Stimulated activated CD4-positive, alpha-beta T cell treated with anti-CD3 and anti-CD28 coated beads, Interleukin-4, amount 100 ng/mL, for 4 hours (primary cell): ENCODE data around the gene INTS11.
A peak's percentile ranks its signal among the peaks of the same experiment; 100 is the strongest.

Source experiments
- DNase-seq, 2 experiments: peaks; one replicate each; pipeline ENCODE4 v3.0.0-alpha.2; 2020

Gene INTS11

GRCh38 chr1:1343811-1344421, 19.5 kb upstream of the INTS11 start:
- no peak for DNase-seq

DNA sequence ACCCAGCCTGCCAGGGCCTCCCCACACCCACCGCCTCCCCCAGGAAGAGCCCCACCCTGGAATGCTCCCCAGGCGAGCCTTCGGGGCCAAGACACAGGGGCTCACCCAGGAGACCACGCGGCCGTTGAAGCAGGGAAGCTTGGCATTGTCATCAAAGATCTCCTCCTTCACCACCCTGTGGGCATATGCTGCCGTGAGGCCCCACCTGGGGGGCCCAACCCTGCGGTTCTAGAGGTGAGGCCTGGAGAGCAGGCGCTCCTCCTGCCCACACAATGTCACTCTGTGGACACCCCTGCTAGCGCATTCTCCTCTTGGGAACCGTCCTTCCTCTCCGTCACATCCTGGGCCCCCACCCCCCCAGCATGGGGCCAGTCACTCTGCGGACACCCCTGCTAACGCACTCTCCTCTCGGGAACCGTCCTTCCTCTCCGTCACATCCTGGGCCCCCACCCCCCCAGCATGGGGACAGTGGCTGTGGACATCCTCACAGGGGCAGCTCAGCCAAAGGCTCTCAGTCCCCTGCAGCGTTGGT, 18.2 kb upstream of the INTS11 start:
- no peak for DNase-seq

GRCh38 chr1:1342061-1342562, 17.7 kb upstream of the INTS11 start:
- no peak for DNase-seq

GRCh38 chr1:1341549-1342021, 17.1 kb upstream of the INTS11 start:
- no peak for DNase-seq

- DNase-seq: no peak
Observed at GRCh38 chr1:1340791-1341548, 16.5 kb upstream of the INTS11 start.

- DNase-seq: no peak
Observed at GRCh38 chr1:1340185-1340584, 15.7 kb upstream of the INTS11 start.

- DNase-seq: no peak
Observed at GRCh38 chr1:1338278-1338677, 13.8 kb upstream of the INTS11 start.

DNA sequence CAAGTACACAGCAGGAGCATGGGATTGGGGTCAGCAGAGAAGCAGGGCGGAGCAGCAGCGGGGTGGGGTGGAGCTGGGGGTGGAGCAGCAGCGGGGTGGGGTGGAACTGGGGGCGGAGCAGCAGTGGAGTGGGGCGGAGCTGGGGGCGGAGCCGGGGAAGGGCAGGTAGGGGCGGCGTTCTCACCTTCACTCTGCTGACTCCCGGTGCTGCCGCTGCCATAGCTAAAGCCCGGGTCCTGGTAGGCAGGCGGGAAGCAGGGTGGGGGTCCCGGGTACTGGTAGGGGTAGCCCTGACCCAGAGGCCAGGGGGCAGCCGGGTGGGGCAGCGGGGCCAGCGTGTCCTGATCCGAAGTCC, 13.3 kb upstream of the INTS11 start:
- peak in 1 of 2 experiments; percentile 39 for DNase-seq

- DNase-seq: no peak
Observed at GRCh38 chr1:1336931-1337792, 12.7 kb upstream of the INTS11 start.

DNA sequence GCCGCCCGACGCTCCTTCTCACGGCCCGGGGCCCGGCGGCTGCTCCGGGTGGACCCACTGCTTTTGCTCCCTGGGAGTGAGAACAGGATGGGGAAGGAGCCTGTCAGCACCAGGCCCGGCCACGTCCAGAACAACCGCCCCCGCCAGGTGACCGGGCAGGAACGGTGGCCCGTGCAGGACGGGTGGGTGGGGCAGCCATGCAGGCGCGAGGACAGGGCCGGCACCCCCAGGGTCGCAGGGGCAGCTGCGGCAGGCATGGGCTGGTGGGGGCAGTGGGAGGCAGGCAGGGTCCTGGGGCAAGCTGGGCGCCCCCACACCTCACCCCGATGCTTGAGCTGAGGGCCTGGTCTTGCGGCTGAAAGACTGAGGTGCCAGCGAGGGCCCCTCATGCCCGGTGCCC, 12.0 kb upstream of the INTS11 start:
- DNase-seq: no peak

DNA sequence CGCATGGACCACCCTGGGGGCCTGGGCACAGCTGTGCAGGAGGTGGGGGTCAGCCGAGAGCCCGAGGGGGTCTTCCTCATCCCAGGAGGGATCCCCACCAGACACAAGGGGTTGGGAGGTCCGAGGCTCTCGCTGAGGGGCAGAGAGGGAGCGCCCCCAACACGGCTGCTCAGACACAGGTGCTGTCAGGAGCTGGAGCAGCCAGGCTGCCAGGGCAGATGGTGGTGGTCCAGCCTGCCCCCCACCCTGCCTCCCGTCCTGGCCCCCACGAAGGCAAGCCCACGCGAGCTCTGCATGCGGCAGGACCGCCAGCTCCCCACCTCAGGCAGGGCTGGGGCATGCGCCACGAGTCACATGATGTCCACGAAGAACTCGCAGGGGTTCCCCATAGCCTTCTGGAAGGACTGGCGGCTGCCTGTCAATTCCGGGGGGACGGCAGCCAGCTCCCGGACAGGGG, 11.4 kb upstream of the INTS11 start:
- DNase-seq: no peak

- DNase-seq: no peak
Observed at GRCh38 chr1:1335283-1335682, 10.8 kb upstream of the INTS11 start.

GRCh38 chr1:1334835-1335234, 10.4 kb upstream of the INTS11 start:
- no peak for DNase-seq

- no peak for DNase-seq
Observed at GRCh38 chr1:1333551-1334241, 9.2 kb upstream of the INTS11 start.

GRCh38 chr1:1332774-1333480, 8.5 kb upstream of the INTS11 start:
- no peak for DNase-seq

DNA sequence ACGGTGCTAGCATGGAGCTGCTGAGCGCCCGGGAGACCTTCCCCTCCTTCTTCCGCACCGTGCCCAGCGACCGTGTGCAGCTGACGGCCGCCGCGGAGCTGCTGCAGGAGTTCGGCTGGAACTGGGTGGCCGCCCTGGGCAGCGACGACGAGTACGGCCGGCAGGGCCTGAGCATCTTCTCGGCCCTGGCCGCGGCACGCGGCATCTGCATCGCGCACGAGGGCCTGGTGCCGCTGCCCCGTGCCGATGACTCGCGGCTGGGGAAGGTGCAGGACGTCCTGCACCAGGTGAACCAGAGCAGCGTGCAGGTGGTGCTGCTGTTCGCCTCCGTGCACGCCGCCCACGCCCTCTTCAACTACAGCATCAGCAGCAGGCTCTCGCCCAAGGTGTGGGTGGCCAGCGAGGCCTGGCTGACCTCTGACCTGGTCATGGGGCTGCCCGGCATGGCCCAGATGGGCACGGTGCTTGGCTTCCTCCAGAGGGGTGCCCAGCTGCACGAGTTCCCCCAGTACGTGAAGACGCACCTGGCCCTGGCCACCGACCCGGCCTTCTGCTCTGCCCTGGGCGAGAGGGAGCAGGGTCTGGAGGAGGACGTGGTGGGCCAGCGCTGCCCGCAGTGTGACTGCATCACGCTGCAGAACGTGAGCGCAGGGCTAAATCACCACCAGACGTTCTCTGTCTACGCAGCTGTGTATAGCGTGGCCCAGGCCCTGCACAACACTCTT, 7.7 kb upstream of the INTS11 start:
- no peak for DNase-seq

DNA sequence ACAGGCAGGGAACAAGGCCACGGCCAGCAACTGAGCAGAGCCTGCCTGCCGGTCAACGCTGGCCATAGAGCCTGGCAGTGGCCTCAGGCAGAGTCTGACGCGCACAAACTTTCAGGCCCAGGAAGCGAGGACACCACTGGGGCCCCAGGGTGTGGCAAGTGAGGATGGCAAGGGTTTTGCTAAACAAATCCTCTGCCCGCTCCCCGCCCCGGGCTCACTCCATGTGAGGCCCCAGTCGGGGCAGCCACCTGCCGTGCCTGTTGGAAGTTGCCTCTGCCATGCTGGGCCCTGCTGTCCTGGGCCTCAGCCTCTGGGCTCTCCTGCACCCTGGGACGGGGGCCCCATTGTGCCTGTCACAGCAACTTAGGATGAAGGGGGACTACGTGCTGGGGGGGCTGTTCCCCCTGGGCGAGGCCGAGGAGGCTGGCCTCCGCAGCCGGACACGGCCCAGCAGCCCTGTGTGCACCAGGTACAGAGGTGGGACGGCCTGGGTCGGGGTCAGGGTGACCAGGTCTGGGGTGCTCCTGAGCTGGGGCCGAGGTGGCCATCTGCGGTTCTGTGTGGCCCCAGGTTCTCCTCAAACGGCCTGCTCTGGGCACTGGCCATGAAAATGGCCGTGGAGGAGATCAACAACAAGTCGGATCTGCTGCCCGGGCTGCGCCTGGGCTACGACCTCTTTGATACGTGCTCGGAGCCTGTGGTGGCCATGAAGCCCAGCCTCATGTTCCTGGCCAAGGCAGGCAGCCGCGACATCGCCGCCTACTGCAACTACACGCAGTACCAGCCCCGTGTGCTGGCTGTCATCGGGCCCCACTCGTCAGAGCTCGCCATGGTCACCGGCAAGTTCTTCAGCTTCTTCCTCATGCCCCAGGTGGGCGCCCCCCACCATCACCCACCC, 6.9 kb upstream of the INTS11 start, which contains the start of gene TAS1R3:
Gene TAS1R3 (plus strand): TSS at position 213 of the 898 bp plus-strand sequence. CDS start 66 bp downstream, at position 279.
- DNase-seq: no peak

GRCh38 chr1:1330366-1331067, 6.1 kb upstream of the INTS11 start:
- no peak for DNase-seq
